Measurements from ENCODE around the gene ROBO1.

- TF ChIP-seq CTCF (optimal IDR thresholded peaks at IDR 0.05 in 1 of 3, IDR thresholded peaks at IDR 0.05 in 1 of 3, conservative IDR thresholded peaks at IDR 0.05 in 1 of 3; ENCODE audit: extremely low read depth in 1 of 3, insufficient read depth in 2 of 3, low read length in 3 of 3) (no peak), EZH2 (IDR thresholded peaks at IDR 0.05; ENCODE audit: low read length) (no peak)
These were observed 693.2 kb downstream of the ROBO1 start for GRCh38 chr3:79074558-79074957.
